DND-41 (cell line): ENCODE data around the gene PRKAG2.

Experiments
- EZH2 ChIP-seq: IDR thresholded peaks from 3 replicates; pipeline ENCODE4 v1.6.1; 2012; ENCODE audit warnings: borderline replicate concordance, low read depth, mild to moderate bottlenecking, moderate library complexity, low read length, inconsistent platforms; ENCODE audit not compliant: severe bottlenecking
- TF ChIP-seq, protein P1 (sequence below): IDR thresholded peaks from 2 replicates; pipeline ENCODE4 v1.5.1; 2012; ENCODE audit warnings: borderline replicate concordance, low read length, moderate library complexity, mild to moderate bottlenecking; ENCODE audit not compliant: poor library complexity, severe bottlenecking; ENCODE audit errors: extremely low read depth

DNA sequence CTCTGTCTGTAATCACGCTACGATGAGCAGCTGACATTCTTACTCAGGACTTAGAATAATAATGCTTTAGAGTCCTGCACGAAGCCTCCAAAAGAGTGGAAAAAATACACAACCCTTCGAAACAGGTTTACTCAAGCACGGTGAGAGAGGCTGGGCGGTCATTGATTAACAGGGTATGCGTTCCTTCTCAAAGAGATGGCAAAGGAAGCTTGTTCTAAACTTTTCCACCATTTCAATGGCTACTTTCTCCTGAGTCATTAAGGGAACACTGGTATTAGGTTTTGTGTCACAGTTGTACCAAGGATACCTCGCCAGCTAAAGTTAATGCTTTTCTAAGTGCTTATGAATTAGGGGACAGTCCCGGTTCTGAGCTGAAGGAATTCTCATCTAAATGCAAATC is 215.3 kb downstream of the PRKAG2 start:
- TF ChIP-seq, protein P1, sequence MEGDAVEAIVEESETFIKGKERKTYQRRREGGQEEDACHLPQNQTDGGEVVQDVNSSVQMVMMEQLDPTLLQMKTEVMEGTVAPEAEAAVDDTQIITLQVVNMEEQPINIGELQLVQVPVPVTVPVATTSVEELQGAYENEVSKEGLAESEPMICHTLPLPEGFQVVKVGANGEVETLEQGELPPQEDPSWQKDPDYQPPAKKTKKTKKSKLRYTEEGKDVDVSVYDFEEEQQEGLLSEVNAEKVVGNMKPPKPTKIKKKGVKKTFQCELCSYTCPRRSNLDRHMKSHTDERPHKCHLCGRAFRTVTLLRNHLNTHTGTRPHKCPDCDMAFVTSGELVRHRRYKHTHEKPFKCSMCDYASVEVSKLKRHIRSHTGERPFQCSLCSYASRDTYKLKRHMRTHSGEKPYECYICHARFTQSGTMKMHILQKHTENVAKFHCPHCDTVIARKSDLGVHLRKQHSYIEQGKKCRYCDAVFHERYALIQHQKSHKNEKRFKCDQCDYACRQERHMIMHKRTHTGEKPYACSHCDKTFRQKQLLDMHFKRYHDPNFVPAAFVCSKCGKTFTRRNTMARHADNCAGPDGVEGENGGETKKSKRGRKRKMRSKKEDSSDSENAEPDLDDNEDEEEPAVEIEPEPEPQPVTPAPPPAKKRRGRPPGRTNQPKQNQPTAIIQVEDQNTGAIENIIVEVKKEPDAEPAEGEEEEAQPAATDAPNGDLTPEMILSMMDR = no peak
- no peak for TF ChIP-seq EZH2
